Hypothalamus (tissue), 51 donors: ENCODE results near the gene ANAPC2.

Source experiments
- DNase-seq, 51 donors: peaks; one replicate each; lab custom pipeline; 2025; lab: John Stamatoyannopoulos, UW

Gene ANAPC2

DNA sequence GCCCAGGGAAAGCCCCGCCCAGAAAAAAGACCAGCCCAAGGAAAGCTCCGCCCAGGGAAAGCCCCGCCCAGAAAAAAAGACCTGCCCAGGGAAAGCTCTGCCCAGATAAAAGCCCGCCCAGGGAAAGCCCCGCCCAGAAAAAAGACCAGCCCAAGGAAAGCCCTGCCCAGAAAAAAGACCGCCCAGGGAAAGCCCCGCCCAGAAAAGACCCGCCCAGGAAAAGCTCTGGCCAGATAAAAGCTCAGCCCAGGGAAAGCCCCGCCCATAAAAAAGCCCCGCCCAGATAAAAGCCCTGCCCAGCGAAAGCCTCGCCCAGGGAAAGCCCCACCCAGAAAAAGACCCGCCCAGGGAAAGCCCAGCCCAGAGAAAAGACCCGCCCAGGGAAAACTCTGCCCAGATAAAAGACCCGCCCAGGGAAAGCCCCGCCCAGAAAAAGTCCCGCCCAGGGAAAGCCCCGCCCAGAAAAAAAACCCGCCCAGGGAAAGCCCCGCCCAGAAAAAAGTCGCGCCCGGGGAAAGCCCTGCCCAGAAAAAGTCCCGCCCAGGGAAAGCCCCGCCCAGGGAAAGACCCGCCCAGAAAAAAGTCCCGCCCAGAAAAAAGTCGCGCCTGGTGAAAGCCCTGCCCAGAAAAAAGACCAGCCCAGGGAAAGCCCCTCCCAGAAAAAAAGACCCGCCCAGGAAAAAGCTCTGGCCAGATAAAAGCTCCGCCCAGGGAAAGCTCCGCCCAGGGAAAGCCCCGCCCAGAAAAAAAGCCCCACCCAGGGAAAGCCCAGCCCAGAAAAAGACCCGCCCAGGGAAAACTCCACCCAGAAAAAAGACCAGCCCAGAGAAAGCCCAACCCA lies 37.5 kb downstream of the ANAPC2 start:
- peak in 2 of 51 donors; percentile 10 to 37 for DNase-seq

GRCh38 chr9:137149942-137150616 lies 38.3 kb downstream of the ANAPC2 start:
- DNase-seq: no peak

- no peak for DNase-seq
Observed at GRCh38 chr9:137149363-137149762, 39.0 kb downstream of the ANAPC2 start.

- DNase-seq: no peak
Observed at GRCh38 chr9:137148661-137149060, 39.7 kb downstream of the ANAPC2 start.

DNA sequence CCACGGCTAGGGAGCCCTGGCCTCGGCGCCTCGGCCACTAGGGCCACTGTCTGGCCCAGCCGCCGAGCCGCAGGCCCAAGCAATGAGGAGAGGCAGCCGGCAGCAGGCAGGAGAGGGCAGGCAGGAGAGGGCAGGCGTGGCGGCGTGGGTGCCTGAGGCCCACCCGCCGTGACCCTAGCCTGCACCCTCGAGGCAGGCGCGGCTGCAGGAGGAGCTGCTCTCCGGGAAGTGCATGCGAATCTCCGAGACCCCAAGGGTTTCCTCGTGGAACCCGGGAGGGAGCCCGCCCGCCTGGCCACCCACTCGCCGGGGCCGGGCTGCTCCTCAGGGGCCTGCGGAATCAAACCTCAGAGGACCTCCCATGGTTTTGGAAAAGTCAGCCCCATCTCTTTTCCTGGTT lies 40.1 kb downstream of the ANAPC2 start:
- no peak for DNase-seq

GRCh38 chr9:137147793-137148160 lies 40.6 kb downstream of the ANAPC2 start:
- DNase-seq: no peak

DNA sequence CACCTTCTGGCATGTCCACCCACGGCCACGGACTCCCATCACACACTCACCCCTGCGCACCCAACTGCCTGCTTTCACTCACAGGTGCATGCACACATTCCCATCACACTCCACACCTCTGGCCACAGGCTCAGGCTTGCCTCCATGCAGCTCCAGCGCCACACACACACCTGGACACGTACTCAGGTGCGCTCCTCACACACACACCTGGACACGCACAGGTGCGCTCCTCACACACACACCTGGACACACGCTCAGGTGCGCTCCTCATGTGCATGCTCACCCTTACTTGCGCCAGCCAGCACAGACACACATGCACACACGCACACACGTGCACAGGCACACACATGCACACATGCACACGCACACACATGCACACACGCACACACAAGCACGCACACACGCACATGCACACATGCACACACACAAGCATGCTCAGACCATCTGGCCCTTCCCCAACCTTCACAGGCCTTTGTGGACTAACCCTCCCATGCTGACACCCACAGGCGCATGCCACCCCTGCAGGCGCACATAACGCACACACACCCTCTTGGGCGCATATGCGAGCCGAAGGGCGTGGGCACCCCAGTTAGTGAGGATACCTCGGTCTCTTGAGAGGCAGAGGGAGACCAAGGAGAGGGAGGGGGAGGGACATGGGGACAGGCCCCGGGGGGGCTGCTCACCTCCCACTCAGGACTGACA lies 41.1 kb downstream of the ANAPC2 start:
- DNase-seq: no peak

DNA sequence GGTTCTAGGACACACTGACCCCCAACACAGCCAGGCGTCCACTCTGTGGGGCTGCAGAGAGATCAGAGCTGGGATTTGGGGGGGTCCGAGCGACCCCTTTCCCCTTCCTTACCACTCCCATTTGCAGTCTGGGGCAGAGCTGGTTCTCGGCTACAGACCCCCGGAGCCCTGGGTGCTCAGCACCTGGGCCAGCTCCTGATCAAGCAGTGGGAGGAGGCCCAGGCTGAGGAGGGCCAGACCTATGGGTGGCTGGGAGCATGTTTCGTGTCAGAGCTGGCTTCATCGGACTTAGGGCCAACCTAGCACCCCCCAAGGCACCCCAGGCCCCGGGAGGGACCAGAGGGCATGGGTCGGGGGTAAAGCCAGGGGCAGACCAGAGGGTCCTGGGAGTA lies 41.8 kb downstream of the ANAPC2 start:
- no peak for DNase-seq

- no peak for DNase-seq
Observed at GRCh38 chr9:137145731-137146526, 42.4 kb downstream of the ANAPC2 start.

DNA sequence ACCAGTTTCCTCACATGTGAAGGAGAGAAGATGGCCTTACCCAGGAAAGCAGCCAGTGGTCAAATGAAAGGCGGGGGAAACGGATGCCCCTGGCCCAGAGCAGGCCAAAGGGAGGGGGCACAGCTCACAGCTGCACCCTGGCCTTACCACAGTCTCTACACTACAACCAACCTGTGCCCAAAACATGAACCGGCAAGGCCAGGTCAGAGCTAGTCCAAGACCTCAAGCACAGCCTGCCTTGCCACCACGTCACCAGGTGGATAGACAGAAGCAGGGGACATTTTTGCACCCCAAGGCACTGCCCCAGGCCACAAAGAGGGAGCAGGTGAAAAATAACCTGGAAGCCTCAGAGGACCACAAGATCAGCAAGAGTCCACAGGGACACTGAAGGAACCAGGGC lies 44.9 kb downstream of the ANAPC2 start:
- DNase-seq: no peak

DNA sequence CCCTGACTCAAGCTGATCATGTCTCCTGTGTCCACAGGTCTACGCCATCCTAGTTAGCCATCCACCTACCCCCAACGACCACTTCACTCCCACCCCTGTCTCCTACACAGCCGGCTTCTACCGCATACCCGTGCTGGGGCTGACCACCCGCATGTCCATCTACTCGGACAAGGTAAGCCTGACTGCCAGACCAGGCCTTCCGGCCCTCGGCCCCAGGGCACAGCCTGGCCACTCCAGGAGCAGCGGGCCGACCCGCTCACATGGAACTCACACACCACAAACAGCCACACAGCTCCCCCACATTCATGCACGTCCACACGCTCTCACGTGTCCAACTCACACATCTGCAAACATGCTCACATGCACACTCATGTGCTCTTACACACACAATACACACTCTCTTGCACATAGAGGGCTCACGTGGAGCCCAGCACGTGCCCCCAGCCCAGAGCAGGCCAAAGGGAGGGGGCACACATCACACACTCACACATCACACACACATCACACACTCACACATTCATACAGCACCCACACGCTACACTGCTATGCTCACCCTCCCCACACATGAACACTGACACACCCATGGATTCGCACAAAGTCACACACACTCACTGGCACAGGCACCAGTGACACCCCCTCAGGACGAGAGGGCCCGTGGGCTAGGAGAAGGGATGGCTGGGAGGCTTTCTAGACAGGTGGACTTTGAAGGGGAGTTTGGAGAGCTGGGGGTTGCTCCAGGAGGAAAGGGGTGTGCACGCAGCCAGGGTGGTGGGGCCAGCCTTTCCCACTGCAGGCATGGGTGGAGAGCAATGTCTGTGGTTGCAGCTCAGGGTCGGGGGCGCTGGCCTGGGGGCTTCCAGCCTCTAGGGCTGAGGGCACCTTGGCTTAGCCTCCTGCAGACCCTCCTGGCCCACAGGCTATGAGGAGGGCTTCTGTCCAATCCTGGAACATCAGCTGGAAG lies 46.1 kb downstream of the ANAPC2 start:
- no peak for DNase-seq

DNA sequence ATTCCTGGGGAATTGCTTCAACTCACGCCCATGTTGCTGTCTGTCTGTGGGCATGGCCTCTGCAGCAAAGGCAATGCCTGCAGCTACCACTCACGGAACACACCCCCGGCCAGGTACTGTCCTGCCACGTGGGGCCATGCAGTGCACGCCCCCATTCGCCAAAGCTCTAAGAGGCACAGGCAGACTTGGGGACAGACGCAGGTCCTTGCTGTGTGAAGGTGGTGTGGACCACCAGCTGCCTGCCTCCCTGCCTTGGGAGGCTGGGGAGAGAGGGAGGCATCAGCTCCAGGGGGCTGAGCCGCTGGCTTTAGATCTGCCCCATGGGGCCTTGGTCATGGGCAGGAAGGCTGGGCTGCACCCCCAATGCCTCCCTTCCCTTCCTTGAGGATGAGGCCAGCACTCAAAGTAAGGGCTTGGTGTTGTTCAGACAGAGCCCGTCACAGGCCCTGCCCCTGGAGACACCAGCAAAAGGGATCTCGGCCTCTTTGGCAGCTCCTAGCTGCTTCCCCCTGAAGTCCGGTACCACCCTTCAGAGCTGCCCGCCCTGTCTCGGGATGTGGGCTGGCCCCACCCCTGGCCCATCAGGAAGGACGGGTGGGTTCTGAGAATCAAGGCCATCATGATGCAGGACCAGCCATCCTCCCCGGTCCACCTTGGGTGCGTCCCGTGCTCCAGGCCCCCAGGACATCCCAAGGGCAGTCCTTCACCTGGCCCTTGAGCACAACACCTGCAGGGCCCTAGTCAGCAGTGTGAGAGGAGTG lies 47.1 kb downstream of the ANAPC2 start:
- DNase-seq: no peak

DNA sequence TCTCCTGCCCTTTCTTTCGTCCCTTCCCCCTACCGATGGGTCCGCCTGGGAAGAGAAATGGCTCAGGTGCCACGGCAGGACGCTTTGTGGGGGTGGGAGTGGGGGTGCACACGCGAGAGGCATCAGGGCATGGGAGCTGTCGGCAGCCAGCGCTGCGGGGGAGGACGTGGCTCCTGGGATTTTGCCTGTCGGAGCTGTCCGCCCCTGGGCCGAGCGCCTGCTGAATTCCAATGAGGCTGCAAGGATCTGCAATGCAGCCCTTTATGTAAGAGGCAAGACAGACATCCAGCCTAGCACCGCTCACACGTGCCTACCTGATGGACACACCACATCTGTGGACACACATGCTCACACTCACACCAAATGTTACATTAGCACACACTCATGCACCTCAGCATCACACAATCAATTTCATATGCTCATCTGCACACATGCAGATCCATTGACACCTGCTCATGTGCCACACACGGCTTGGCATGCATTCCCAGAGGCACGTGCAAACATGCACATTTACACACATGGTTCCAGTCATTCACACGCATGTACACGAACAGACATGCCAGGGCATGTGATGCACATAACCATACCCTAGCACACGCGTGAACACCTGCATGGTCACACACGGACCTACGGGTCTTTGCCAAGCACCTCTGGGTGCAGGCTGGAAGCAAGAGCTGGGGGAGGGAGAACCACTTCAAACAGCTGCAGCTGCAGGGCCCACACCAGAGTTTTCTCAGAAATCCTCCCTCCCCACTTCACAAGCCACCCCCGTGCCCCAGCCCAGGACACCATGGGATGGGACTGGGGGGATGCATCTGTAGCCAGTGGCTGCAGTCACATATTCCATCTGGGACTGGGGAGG lies 48.0 kb downstream of the ANAPC2 start:
- peak in 6 of 51 donors; percentile 17 to 47 (median 36) for DNase-seq

DNA sequence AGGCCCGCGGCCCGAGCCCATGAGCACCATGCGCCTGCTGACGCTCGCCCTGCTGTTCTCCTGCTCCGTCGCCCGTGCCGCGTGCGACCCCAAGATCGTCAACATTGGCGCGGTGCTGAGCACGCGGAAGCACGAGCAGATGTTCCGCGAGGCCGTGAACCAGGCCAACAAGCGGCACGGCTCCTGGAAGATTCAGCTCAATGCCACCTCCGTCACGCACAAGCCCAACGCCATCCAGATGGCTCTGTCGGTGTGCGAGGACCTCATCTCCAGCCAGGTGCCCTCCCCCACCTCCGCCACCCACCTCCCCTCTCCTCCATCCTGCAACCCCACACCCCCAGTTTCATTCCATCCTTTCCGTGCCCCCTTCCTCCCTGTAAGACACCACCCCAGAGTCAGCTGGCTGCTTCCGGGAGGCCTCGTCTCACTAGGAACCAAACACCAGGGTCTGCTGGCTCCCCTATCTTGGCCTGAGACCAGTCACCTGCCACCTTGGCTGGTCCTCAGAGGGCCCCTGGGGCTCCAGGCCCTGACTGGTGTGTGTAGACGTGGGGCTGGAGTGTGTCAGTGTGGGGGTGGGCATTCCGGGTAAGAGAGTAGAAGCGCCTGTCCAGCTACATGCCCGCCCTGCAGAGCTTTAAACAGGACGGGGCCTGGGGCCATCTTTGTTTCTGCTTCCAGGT lies 48.8 kb downstream of the ANAPC2 start:
- DNase-seq: peak in 1 of 51 donors; percentile 44

GRCh38 chr9:137138722-137139467 lies 49.5 kb downstream of the ANAPC2 start, which contains the start of gene GRIN1:
TSS of gene GRIN1 (plus strand) at chr9:137139154. CDS start at chr9:137139487, 333 bp downstream.
- peak in 11 of 51 donors; percentile 26 to 67 (median 43) for DNase-seq

DNA sequence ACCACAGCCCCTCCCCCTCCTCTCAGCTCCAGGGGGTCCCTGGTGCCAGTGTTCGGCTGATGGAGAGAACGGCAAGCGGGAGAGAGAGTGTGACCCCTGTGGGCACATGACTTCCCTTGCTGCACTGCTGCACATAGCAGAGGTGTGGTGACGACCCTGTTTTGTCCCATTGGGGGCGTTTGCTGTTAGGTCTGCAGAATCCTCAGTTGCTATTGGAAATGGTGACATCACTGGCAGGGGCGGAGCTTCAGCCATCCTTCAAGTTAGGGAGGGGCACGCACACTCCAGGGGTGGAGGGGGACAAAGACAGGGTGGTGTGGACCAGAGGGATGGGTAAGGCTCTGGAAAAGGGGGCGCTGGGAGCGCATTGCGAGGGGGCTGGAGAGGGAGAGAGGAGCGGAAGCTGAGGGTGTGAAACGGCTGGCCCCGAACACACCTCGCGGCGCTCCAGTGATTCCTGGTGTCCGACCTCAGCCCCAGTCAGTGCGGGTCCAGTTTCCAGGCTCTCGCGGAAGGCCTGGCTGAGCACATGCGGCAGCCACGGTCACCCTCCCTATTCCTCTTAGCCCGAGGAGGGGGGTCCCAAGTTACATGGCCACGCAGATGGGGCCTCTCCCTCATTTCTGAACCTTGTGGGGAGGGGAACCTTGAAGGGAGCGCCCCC lies 50.2 kb downstream of the ANAPC2 start:
- DNase-seq: peak in 19 of 51 donors; percentile 12 to 81 (median 51)
